NCI-H2196 treated with DMSO at 0.1 percent for 48 hours (cell line): ENCODE measurements around the gene WDR54.
"Not testable (repeated sequence)": the region's sequence is repeated elsewhere in the genome, so short reads cannot be mapped to it uniquely, and the experiment has no call there.

Experiments
- DNase-seq: peaks from one replicate; lab custom pipeline; 2025; ENCODE audit not compliant: unreplicated experiment; lab: John Stamatoyannopoulos, UW

The WDR54 gene

GRCh38 chr2:74401891-74402290 lies 19.6 kb upstream of the WDR54 start:
- no peak for DNase-seq

- DNase-seq: no peak
Observed at GRCh38 chr2:74406035-74406434, 15.5 kb upstream of the WDR54 start.

DNA sequence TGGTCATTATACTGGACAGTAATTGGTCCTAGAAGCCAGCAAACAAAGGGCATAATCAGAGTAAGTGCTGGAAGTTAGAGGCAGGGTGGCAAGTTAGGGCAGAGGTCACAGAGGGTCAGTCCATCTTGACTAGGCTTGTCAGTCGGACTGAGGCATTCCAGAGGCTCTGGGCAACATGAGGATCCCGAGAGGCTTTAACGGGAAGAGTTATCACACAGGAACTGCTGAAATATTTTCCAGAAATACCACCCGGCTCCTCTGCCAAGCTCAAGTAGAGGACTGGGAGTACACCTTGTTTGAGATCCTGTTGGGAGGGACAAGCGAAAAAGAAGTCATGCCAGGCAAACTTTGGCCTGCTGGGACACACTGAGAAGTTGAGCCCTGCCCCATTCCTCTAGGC lies 13.8 kb upstream of the WDR54 start:
- no peak for DNase-seq

DNA sequence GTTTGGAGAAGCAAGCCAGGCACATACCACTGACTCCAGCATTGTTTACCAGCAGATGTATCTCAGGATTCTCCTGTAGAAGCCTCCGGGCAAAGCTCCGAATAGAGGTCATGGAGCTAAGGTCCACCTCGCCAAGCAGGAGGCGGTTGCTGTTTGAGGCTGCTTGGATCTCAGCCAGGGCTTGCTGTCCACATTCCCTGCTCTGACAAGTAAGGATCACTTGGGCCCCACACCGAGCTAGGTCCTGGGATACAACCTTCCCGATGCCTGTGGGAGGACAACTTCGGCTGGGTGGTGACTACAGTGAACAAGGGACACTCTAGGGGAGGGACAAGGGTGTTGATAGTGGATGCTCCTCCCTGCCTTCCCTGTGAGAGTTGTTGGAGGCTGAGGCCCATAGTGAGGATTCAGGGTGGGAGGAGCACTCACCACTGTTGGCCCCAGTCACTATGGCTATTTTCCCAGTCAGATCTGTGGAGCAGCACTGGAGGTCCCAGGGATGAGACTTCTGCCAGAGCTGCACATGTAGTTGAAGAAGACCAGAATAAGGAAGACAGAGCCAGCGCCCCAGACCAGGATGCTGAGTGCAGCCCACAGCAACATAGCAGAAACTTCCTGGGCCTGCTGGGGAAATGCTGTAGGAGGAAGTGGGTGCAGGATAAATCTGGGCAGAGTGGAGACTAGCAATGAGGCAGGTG lies 8.4 kb upstream of the WDR54 start:
- DNase-seq: no peak

- no peak for DNase-seq
Observed at GRCh38 chr2:74414441-74414840, 7.1 kb upstream of the WDR54 start.

GRCh38 chr2:74414881-74415761 lies 6.4 kb upstream of the WDR54 start:
- DNase-seq: no peak

DNA sequence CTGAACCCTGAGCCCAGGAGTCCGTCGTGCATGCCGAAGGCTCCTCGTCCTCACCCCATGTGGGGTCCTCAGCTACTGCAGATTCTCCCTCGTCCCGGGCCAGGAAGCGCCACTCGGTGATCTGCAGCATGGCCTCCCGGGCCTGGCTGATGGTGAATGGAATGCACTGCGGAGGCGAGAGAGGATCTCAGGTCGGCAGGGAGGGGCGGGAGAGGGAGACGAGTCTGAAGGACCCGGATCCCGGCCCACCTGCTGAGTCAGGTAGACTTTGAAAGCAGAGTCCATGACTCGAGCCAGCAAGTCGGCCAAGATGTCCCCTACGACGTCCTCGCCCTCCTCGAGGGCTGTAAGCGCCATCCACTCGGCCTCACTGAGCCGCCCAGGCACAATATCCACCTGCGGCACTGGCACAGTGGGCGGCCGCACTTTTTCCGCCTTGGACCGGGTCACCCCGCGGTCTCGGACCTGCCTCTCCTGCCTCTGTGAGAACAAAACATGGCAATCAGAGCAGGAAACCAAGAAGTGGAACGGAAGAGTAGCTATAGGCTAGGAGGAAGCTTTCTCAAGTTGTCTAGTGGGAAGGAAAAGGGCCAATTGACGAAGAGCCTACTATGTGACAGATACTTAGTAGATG lies 5.7 kb upstream of the WDR54 start:
- DNase-seq: no peak

DNA sequence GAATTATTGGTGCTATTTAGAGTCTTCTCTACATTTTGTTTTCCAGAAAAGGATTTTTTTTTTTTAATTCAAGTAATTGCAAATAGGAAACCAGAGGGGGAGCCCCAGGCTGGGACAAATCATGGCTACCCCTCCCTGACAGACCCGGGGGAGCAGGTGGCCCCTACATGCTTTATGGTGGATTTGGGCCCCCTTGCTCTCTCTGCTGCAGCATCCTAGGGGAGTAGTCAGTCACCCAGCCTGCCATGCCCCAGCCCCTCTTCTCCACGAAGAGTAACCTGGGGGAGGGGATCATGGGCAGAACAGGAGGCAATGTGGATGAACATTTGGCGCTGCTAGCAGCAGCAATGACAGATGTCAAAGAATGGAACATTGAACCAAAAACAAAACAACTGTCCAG lies 4.8 kb upstream of the WDR54 start:
- no peak for DNase-seq

DNA sequence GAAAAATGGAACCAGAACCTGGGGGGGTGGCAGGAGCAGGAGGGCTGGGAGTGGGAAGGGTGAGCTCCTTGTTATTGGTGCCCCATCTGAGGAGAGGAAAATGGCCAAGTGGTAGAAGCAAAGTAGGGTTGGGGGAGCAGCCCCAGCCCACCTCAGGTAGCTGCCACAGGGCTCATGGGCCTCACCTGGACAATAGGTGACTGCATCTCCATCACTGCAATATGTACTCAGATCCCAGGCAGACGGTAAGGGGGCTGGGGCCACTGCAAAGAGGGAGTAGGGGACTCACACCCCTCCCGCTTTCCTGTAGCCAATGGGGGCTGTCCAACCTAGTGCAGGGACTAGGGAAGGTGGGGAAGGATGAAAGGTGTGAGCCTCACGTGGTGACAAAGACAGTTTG lies 4.3 kb upstream of the WDR54 start:
- no peak for DNase-seq

- no peak for DNase-seq
Observed at GRCh38 chr2:74417763-74418162, 3.8 kb upstream of the WDR54 start.

GRCh38 chr2:74418312-74418711 lies 3.2 kb upstream of the WDR54 start:
- no peak for DNase-seq

- DNase-seq: no peak
Observed at GRCh38 chr2:74419345-74419744, 2.2 kb upstream of the WDR54 start.

GRCh38 chr2:74420006-74420405 lies 1.5 kb upstream of the WDR54 start:
- DNase-seq: no peak

GRCh38 chr2:74420443-74421103 lies 957 bp upstream of the WDR54 start:
- DNase-seq: not testable (repeated sequence)

DNA sequence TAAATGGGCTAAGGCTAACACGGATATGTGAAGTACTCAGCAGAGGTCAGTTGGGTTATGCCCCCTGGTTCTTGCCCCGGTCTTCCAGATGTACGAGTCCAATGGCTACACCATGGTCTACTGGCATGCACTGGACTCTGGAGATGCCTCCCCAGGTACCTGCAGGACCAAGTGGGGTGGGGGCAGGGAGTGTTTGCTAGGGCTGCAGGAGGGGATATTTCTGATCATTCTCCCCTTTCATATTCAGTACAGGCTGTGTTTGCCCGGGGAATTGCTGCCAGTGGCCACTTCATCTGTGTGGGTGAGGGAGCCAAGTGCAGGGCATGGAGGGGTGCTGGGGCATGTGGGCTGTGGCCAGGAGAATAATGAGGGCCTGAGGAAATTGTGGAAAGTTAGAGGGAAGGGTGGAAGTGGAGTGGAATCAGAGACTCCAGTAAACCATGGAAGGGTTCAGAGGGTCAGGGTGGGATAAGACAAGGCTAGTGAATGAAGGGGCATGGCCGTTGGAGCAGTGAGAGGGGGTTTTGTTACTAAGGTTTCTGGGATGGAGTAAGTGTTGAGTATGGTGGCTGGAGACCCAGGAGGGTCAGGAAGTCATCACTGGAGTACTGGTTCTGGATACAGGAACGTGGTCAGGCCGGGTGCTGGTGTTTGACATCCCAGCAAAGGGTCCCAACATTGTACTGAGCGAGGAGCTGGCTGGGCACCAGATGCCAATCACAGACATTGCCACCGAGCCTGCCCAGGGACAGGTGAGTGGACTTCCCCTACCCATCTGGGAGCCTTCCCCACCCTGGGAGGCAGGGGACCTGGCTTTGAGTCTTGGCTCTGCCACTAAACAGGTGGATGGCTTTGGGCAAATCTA lies 1.9 kb downstream of the WDR54 start:
- no peak for DNase-seq

DNA sequence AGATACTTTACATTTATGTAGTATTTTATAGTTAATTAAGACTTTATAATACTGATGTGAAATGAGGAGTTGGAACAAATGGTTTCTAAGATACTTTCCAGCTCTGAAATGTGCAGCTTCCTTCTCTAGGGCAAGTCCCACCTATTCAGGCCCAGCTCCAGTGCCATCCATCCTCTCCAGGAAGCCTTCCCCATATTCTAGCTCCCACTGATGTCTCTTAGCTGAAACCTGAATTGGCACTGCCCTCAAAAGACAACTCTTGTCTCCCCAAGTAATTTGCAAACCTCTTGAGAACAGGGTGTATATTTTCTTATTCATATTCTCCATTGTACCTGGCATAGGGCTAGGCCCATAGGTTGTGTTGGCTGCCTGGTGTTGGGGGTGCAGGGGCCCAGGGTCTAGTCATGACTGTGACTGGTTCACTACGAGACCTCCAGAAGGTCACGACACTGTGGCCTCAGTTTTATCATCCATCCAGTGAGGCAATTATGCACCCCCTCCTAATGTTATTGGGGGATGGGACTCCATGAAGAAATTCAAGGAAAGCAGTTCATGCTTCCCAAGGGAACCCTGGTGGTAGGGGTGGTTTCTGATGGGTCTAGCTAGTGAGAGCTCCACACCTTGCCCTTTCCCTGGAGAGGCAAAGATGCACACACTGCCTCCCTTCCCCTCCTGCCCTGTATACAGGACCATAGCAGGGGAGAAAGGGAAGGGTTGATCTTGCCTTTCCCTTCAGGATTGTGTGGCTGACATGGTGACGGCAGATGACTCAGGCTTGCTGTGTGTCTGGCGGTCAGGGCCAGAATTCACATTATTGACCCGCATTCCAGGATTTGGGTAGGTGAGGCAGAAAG lies 2.8 kb downstream of the WDR54 start:
- DNase-seq: no peak

GRCh38 chr2:74424995-74425406 lies 3.5 kb downstream of the WDR54 start:
- no peak for DNase-seq

DNA sequence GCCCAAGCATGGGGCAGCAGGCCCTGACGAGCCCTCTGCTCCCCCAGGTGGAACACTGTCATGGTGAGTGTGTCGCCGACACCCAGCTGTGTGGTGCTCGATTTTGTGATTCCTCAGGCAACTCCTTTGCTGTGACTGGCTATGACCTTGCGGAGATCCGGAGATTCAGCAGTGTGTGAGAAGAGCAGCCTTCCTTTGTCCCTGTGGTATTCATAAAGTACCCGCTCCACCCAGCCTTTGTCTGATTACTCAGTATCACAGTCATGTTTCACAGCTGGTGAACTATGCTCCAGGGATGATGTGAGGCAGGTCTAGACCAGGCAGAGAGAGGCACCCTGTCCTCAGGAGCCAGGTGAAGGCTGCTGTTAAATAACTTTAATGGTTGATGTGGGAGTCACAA lies 4.0 kb downstream of the WDR54 start:
- DNase-seq: no peak

- no peak for DNase-seq
Observed at GRCh38 chr2:74426181-74426758, 4.7 kb downstream of the WDR54 start.
